WTC11 (cell line): ENCODE measurements around the gene TERT.

Experiments
- FOXP1 ChIP-seq: sonication (generic); formaldehyde crosslinking; IDR thresholded peaks from 2 replicates; pipeline ENCODE4 v1.8.0; 2022; ENCODE audit warnings: missing genetic modification reagents, mild to moderate bottlenecking, moderate library complexity, borderline replicate concordance
- JAZF1 ChIP-seq: fragments of 250-450 bp; sonication (Bioruptor Pico); IDR thresholded peaks from 2 replicates; pipeline ENCODE4 v1.9.0; 2021; ENCODE audit warnings: moderate library complexity, mild to moderate bottlenecking, inconsistent platforms
- NR3C1 ChIP-seq: sonication (generic); formaldehyde crosslinking; conservative IDR thresholded peaks from 2 replicates; pipeline ENCODE4 v1.8.1; 2023; ENCODE audit warnings: low read depth, mild to moderate bottlenecking, missing genetic modification reagents
- TCF7 ChIP-seq: sonication (generic); formaldehyde crosslinking; IDR thresholded peaks from 2 replicates; pipeline ENCODE4 v1.8.0; 2022; ENCODE audit warnings: mild to moderate bottlenecking, low read depth, missing genetic modification reagents, moderate library complexity
- TF ChIP-seq, protein P1 (sequence below): sonication (generic); formaldehyde crosslinking; IDR thresholded peaks from 2 replicates; pipeline ENCODE4 v1.8.0; 2022; ENCODE audit warnings: missing genetic modification reagents
- TF ChIP-seq, protein P2 (sequence below): fragments of 200-600 bp; IDR thresholded peaks from 2 replicates; pipeline ENCODE4 v1.8.0; 2022; ENCODE audit warnings: antibody characterized with exemption

DNA sequence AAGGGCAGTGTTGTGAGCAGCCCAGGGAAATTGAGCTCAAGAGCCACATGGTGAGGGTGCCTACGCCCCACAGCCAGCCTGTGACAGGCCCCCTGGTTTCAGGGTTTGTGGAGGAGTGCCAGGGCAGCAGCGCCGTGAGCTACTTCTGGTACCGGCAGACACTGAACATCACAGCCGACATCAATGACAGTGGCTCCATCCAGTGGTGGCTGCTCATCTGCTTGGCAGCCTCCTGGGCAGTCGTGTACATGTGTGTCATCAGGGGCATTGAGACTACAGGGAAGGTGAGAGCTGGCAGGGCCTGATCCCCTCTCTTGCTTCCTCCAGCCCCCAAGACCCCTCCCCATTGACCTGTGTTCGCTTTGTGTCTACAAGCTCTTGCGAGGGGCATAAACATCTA lies 59.5 kb downstream of the TERT start:
- TF ChIP-seq NR3C1 (no peak), TCF7 (CRISPR knock-in tag) (no peak), JAZF1 (CRISPR knock-in tag) (no peak), FOXP1 (CRISPR knock-in tag) (no peak)
- TF ChIP-seq, protein P1, sequence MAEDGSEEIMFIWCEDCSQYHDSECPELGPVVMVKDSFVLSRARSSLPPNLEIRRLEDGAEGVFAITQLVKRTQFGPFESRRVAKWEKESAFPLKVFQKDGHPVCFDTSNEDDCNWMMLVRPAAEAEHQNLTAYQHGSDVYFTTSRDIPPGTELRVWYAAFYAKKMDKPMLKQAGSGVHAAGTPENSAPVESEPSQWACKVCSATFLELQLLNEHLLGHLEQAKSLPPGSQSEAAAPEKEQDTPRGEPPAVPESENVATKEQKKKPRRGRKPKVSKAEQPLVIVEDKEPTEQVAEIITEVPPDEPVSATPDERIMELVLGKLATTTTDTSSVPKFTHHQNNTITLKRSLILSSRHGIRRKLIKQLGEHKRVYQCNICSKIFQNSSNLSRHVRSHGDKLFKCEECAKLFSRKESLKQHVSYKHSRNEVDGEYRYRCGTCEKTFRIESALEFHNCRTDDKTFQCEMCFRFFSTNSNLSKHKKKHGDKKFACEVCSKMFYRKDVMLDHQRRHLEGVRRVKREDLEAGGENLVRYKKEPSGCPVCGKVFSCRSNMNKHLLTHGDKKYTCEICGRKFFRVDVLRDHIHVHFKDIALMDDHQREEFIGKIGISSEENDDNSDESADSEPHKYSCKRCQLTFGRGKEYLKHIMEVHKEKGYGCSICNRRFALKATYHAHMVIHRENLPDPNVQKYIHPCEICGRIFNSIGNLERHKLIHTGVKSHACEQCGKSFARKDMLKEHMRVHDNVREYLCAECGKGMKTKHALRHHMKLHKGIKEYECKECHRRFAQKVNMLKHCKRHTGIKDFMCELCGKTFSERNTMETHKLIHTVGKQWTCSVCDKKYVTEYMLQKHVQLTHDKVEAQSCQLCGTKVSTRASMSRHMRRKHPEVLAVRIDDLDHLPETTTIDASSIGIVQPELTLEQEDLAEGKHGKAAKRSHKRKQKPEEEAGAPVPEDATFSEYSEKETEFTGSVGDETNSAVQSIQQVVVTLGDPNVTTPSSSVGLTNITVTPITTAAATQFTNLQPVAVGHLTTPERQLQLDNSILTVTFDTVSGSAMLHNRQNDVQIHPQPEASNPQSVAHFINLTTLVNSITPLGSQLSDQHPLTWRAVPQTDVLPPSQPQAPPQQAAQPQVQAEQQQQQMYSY (CRISPR knock-in tag): no peak
- TF ChIP-seq, protein P2, sequence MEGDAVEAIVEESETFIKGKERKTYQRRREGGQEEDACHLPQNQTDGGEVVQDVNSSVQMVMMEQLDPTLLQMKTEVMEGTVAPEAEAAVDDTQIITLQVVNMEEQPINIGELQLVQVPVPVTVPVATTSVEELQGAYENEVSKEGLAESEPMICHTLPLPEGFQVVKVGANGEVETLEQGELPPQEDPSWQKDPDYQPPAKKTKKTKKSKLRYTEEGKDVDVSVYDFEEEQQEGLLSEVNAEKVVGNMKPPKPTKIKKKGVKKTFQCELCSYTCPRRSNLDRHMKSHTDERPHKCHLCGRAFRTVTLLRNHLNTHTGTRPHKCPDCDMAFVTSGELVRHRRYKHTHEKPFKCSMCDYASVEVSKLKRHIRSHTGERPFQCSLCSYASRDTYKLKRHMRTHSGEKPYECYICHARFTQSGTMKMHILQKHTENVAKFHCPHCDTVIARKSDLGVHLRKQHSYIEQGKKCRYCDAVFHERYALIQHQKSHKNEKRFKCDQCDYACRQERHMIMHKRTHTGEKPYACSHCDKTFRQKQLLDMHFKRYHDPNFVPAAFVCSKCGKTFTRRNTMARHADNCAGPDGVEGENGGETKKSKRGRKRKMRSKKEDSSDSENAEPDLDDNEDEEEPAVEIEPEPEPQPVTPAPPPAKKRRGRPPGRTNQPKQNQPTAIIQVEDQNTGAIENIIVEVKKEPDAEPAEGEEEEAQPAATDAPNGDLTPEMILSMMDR: no peak
